Endothelial cell of umbilical vein (primary cell): ENCODE results near the gene RASGRP4. TPM values are rescaled to one million over a fixed set of nuclear protein-coding genes. Genes with fewer than 3 reads are reported as not detected.

Experiments
- BruUV-seq: library from RNA; stranded (reverse); fragments of 400-500 nt; replicated peaks from 2 replicates; lab custom pipeline; 2021; lab: Mats Ljungman, UMichigan
- CTCF ChIA-PET: fragments of 300-600, 350-600 bp; sonication (Branson Sonifier 250); formaldehyde crosslinking; loops from one replicate; lab custom pipeline; 2021; ENCODE audit warnings: antibody characterized with exemption, inconsistent platforms; lab: Charles Lee
- POLR2A ChIA-PET: fragments of 300-600, 350-600 bp; sonication (Branson Sonifier 250); formaldehyde crosslinking; loops from one replicate; lab custom pipeline; 2021; ENCODE audit warnings: antibody characterized with exemption, inconsistent platforms; lab: Charles Lee
- DNase-seq: peaks from one replicate; pipeline ENCODE4 v3.0.0-alpha.2; 2011; ENCODE audit warnings: low read depth, low spot score
- FAIRE-seq: peaks from 2 replicates; lab custom pipeline; 2011; peaks lifted over from hg19 to GRCh38; lab: Jason Lieb, UNC
- H2AFZ ChIP-seq: 2 replicates; pipeline ENCODE4 v1.6.0; 2012; ENCODE audit warnings: low read depth, low read length, control low read depth, inconsistent platforms
- H3K27ac ChIP-seq: 2 replicates; pipeline ENCODE4 v1.5.1; 2011; ENCODE audit warnings: low read depth, mild to moderate bottlenecking, control low read depth, low read length, moderate library complexity; ENCODE audit not compliant: insufficient read depth
- H3K27me3 ChIP-seq, 2 experiments: 2 replicates each; pipeline versions ENCODE4 v1.6.0 to v1.6.1; 2011; ENCODE audit warnings: low read length in 2 of 2, mixed read lengths in 1 of 2; ENCODE audit not compliant: control insufficient read depth in 2 of 2, insufficient read depth in 2 of 2
- H3K36me3 ChIP-seq, 2 experiments: 2 replicates in 1 of 2; 3 replicates in 1 of 2; pipeline ENCODE4 v1.5.1; 2011; ENCODE audit warnings: low read length in 2 of 2, mild to moderate bottlenecking in 1 of 2, moderate library complexity in 1 of 2; ENCODE audit not compliant: control insufficient read depth in 2 of 2, insufficient read depth in 2 of 2; ENCODE audit errors: extremely low read depth in 1 of 2
- H3K4me1 ChIP-seq: 3 replicates; pipeline ENCODE4 v1.5.1; 2011; ENCODE audit warnings: mild to moderate bottlenecking, low read length; ENCODE audit not compliant: control insufficient read depth, insufficient read depth; ENCODE audit errors: extremely low read depth
- H3K4me2 ChIP-seq: 2 replicates; pipeline ENCODE4 v1.6.1; 2011; ENCODE audit warnings: low read length, control low read depth, mixed read lengths; ENCODE audit not compliant: insufficient read depth
- H3K4me3 ChIP-seq, 3 experiments: fragments of 200-600 bp in 1 of 3; sonication (generic), shearing (Covaris generic) in 1 of 3; replicated peaks in 1 of 3; 2 replicates each; pipeline ENCODE4 v1.5.1; 2011 to 2016; ENCODE audit warnings: control low read depth in 3 of 3, low read length in 3 of 3, mild to moderate bottlenecking in 2 of 3, inconsistent platforms in 1 of 3, low read depth in 1 of 3, moderate library complexity in 1 of 3; ENCODE audit not compliant: insufficient read depth in 1 of 3
- H3K79me2 ChIP-seq: 2 replicates; pipeline ENCODE4 v1.6.0; 2012; ENCODE audit warnings: low read length, inconsistent platforms; ENCODE audit not compliant: control insufficient read depth, insufficient read depth
- H3K9ac ChIP-seq: replicated peaks from 2 replicates; pipeline ENCODE3; 2011; ENCODE audit warnings: low read length, control low read depth; ENCODE audit not compliant: insufficient read depth; ENCODE audit errors: extremely low read depth
- H3K9me1 ChIP-seq: replicated peaks from 3 replicates; pipeline ENCODE4 v1.6.0; 2011; ENCODE audit warnings: mild to moderate bottlenecking, low read length; ENCODE audit not compliant: control insufficient read depth, insufficient read depth; ENCODE audit errors: extremely low read depth
- H3K9me3 ChIP-seq: replicated peaks from 2 replicates; pipeline ENCODE4 v1.5.1; 2012; ENCODE audit warnings: low read length, inconsistent platforms; ENCODE audit not compliant: control insufficient read depth, insufficient read depth
- H4K20me1 ChIP-seq: replicated peaks from 2 replicates; pipeline ENCODE3; 2011; ENCODE audit warnings: mild to moderate bottlenecking, low read length; ENCODE audit not compliant: control insufficient read depth, insufficient read depth; ENCODE audit errors: extremely low read depth
- CTCF ChIP-seq, 2 donors: IDR thresholded peaks; 1 replicate in 1 of 2; 2 replicates in 1 of 2; pipeline ENCODE4 v1.5.1; 2011; ENCODE audit warnings: low read length in 2 of 2, mild to moderate bottlenecking in 2 of 2, moderate library complexity in 2 of 2, control low read depth in 1 of 2, inconsistent platforms in 1 of 2, low read depth in 1 of 2; ENCODE audit not compliant: insufficient read depth in 1 of 2; ENCODE audit errors: extremely low read depth in 1 of 2
- EZH2 ChIP-seq: IDR thresholded peaks from 2 replicates; pipeline ENCODE4 v1.6.1; 2012; ENCODE audit warnings: borderline replicate concordance, low read depth, mild to moderate bottlenecking, moderate library complexity, low read length, inconsistent platforms; ENCODE audit not compliant: severe bottlenecking
- FOS ChIP-seq: IDR thresholded peaks from 2 replicates; pipeline ENCODE4 v1.6.1; 2011; ENCODE audit warnings: mild to moderate bottlenecking, low read length, moderate library complexity, borderline replicate concordance; ENCODE audit not compliant: insufficient read depth
- GATA2 ChIP-seq: IDR thresholded peaks from 2 replicates; pipeline ENCODE4 v1.7.0; 2011; ENCODE audit warnings: low read depth, mild to moderate bottlenecking, moderate library complexity, mixed read lengths, low read length; ENCODE audit not compliant: insufficient read length, insufficient read depth
- JUN ChIP-seq: IDR thresholded peaks from 2 replicates; pipeline ENCODE4 v1.6.1; 2011; ENCODE audit warnings: borderline replicate concordance, low read depth; ENCODE audit not compliant: insufficient read length, insufficient read depth
- MAX ChIP-seq: IDR thresholded peaks from 2 replicates; pipeline ENCODE4 v1.6.1; 2011; ENCODE audit not compliant: insufficient read depth, insufficient read length
- MYC ChIP-seq: IDR thresholded peaks from one replicate; pipeline ENCODE4 v1.6.1; 2011; ENCODE audit warnings: mild to moderate bottlenecking, low read depth, low read length
- POLR2A ChIP-seq: IDR thresholded peaks from 2 replicates; pipeline ENCODE4 v1.6.1; 2012; ENCODE audit warnings: low read depth, mild to moderate bottlenecking, control low read depth, low read length
- POLR2AphosphoS5 ChIP-seq: IDR thresholded peaks from 2 replicates; pipeline ENCODE4 v1.6.1; 2012; ENCODE audit warnings: low read depth, mild to moderate bottlenecking, control low read depth, low read length, moderate library complexity; ENCODE audit not compliant: insufficient read depth
- dilution Hi-C: fragments of 300-500 bp; cut with MboI; formaldehyde crosslinking; loops from one replicate; pipeline ENCODE4 v1.15.0; 2019; ENCODE audit warnings: low sequenced_read_pairs; ENCODE audit not compliant: extremely low pct_ligation_motif_present
- intact Hi-C: fragments of 100-400 bp; cut with micrococcal nuclease; formaldehyde crosslinking; loops from one replicate; pipeline ENCODE4 v1.10.0; 2022
- polyA plus RNA-seq, 4 experiments: library from polyadenylated mRNA; depleted of rRNA in 3 of 4; stranded (reverse) in 3 of 4; unstranded in 1 of 4; fragments of >200 nt; gene quantifications; 2 replicates each; pipeline versions ENCODE4 v1.2.1 to v1.2.3, GENCODE V29; 2011 to 2012; ENCODE audit warnings: missing spikeins in 1 of 4
- total RNA-seq: library from RNA; stranded (reverse); gene quantifications from 2 replicates; pipeline ENCODE4 v1.2.3, GENCODE V29; 2021

The RASGRP4 gene
- total and polyA plus RNA-seq, 2 donors (not counting 3 experiments of a cell fraction or from before 2014, with no cell fraction given), result not detected

DNA sequence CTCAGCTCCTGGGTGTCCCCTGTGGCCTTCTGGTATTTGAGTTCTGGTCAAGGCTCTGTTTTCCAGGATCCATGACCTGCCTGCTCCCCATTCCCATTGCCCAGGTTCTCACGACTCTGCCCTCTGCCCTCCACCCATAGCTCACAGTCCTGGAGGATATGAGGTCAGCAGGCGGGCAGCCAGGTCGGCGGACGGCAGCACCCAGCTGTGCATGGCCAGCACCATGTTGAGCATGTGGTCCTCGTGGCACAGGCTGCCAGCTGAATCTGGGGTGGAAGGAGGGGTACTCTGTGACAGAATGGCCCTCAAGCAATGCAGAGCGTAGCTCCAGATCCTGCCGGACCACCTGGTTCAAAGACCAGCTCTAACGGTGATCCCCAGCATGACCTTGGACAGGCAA lies 5.1 kb downstream of the RASGRP4 start:
- no peaks in the 10 kb centered on the region for H3K27me3 ChIP-seq
- H3K79me2 ChIP-seq, result no peaks in the 10 kb centered on the region
- no peak overlapping the region for H3K4me3 ChIP-seq
- no peak overlapping the region for H3K4me2 ChIP-seq
- H3K9ac ChIP-seq, result no peak overlapping the region
- dilution Hi-C loops (no loop called here), intact Hi-C loops (no loop called here)
- ChIA-PET POLR2A (no interaction called here), CTCF (interaction anchor here (0.6 to 1.9 kb wide), 2 partner anchors 18 to 585 kb away, joined by 3 to 5 read pairs; partner anchors contain the start of gene FAM98C)
- TF ChIP-seq EZH2 (no peak), POLR2A (no peak), MAX (no peak), MYC (no peak)
- no peak for FAIRE-seq
- H3K9me1 ChIP-seq, result no peaks in the 10 kb centered on the region
- H3K27ac ChIP-seq, result no peak overlapping the region
- no peaks in the 10 kb centered on the region for H3K36me3 ChIP-seq
- no peaks in the 10 kb centered on the region for H3K4me1 ChIP-seq
- H3K9me3 ChIP-seq, result no peaks in the 10 kb centered on the region
- H4K20me1 ChIP-seq, result no peaks in the 10 kb centered on the region
- BruUV-seq, result no TSS peak
- DNase-seq, result no peak
- no peak overlapping the region for H2AFZ ChIP-seq

DNA sequence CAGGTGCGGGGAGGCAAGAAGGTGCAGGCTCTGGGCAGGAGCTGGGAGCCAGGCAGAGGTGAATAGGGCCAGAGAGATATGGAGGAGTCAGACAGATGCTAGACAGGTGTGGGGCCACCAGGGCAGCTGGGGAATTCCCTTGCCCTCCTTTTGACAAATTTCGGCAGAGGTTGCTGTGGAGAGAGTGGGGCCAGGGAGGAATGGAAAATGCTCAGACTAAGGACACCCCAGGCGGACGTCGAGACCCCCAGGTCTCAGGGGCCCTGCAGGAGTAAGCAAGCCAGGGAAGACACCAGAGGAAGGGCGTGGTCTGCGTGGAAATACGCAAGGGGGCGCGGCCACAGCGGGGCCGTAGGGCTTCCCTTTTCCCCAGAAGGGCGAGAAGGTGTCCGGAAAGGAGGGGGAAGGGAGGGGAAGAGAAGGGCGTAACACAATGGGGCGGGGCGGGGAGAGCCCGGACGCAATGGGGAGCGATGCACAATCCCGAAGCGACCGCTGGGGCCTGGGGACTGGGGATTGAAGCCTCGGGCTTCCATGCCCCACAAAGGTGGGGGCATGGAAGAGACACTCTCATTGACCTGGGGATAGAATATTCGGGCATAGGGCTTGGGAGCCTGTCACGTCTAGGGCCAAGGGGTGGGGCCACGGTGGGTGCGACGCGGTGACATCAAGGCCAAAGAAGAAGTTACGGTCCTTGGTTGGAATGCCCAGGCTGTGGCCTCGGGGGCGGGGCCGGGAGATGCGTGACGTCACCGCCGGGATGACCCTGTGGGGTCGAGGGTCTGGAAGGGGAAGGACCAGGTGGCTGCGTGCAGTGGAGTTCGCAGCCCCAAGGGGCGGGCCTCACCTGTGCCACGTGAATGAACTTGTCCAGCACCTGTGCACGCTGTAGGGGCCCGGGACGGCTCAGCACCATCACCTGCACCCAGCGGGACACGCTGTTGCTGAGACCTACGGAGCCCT lies 8.2 kb downstream of the RASGRP4 start:
- TF ChIP-seq JUN, result no peak
- no peak for TF ChIP-seq POLR2AphosphoS5
- no peak for TF ChIP-seq CTCF (IDR thresholded peaks at IDR 0.05; ENCODE audit: extremely low read depth in 1 of 2, insufficient read depth in 1 of 2, low read depth in 1 of 2, low read length in 2 of 2)
- no peak for TF ChIP-seq EZH2
- no peak for TF ChIP-seq MAX
- TF ChIP-seq MYC, result no peak
- no peak for TF ChIP-seq FOS
- no peak for TF ChIP-seq POLR2A
- no peak for TF ChIP-seq GATA2

More for the DNA sequence above, 8.2 kb downstream of the RASGRP4 start:
- Histone ChIP-seq H4K20me1 (no peaks in the 10 kb centered on the region), H3K4me3 (no peak overlapping the region), H3K27me3 (no peaks in the 10 kb centered on the region), H3K9me3 (no peaks in the 10 kb centered on the region), H3K9me1 (no peaks in the 10 kb centered on the region), H3K9ac (no peak overlapping the region), H3K79me2 (no peaks in the 10 kb centered on the region), H3K27ac (no peak overlapping the region), H2AFZ (peak overlapping the region; percentile 52), H3K4me2 (no peak overlapping the region), H3K4me1 (no peaks in the 10 kb centered on the region), H3K36me3 (no peaks in the 10 kb centered on the region)
- no TSS peak for BruUV-seq
- DNase-seq, result no peak
- ChIA-PET POLR2A (no interaction called here), CTCF (no interaction called here)
- no peak for FAIRE-seq
- dilution Hi-C loops (no loop called here), intact Hi-C loops (no loop called here)
